ENCODE measurements around the gene SLC16A12. TPM values are rescaled to one million over a fixed set of nuclear protein-coding genes. Genes with fewer than 3 reads are reported as not detected.

The SLC16A12 gene
- polyA plus RNA-seq, 1 donor (not counting 4 experiments of a cell fraction or from before 2014, with no cell fraction given), result 0.10 TPM

- Histone ChIP-seq H4K20me1 (ENCODE audit: control insufficient read depth, extremely low read depth, insufficient read depth, low read length) (no peaks in the 10 kb centered on the region), H3K27me3 (ENCODE audit: control insufficient read depth, extremely low read depth, insufficient read depth, low read length) (no peaks in the 10 kb centered on the region), H3K9ac (ENCODE audit: control insufficient read depth, extremely low read depth, insufficient read depth, low read length) (no peak overlapping the region), H3K36me3 (ENCODE audit: control insufficient read depth in 2 of 2, extremely low read depth in 1 of 2, insufficient read depth in 2 of 2, low read length in 2 of 2) (no peaks in the 10 kb centered on the region), H3K9me3 (ENCODE audit: control insufficient read depth, low read depth, low read length) (no peaks in the 10 kb centered on the region), H3K4me3 (ENCODE audit: control insufficient read depth in 2 of 3, extremely low read depth in 1 of 3, insufficient read depth in 2 of 3, low read depth in 1 of 3, low read length in 3 of 3) (no peak overlapping the region), H3K27ac (ENCODE audit: control insufficient read depth, insufficient read depth, low read length) (no peak overlapping the region), H3K4me1 (ENCODE audit: control insufficient read depth, extremely low read depth, insufficient read depth, low read length) (peaks cover 17% of the 10 kb centered on the region), H3K9me1 (ENCODE audit: control insufficient read depth, extremely low read depth, insufficient read depth, low read length) (no peaks in the 10 kb centered on the region), H3K4me2 (ENCODE audit: control insufficient read depth, extremely low read depth, insufficient read depth, low read depth, low read length) (no peak overlapping the region), H2AFZ (ENCODE audit: control insufficient read depth, low read length) (no peak overlapping the region), H3K79me2 (ENCODE audit: control insufficient read depth, insufficient read depth, low read length) (no peaks in the 10 kb centered on the region)
- TF ChIP-seq CTCF (optimal IDR thresholded peaks at IDR 0.05 in 1 of 3, IDR thresholded peaks at IDR 0.05 in 1 of 3, conservative IDR thresholded peaks at IDR 0.05 in 1 of 3; ENCODE audit: extremely low read depth in 1 of 3, insufficient read depth in 2 of 3, low read length in 3 of 3) (no peak), EZH2 (IDR thresholded peaks at IDR 0.05; ENCODE audit: low read length) (no peak)
- FAIRE-seq (no peak), DNase-seq (ENCODE audit: low read depth, low spot score) (no peak)
- dilution Hi-C loops (cut with MboI; ENCODE audit: extremely low pct_ligation_motif_present, low sequenced_read_pairs), result no loop called here
These were observed 22.2 kb downstream of the SLC16A12 start for GRCh38 chr10:89513206-89513605.

- H3K36me3 ChIP-seq (ENCODE audit: control insufficient read depth in 2 of 2, extremely low read depth in 1 of 2, insufficient read depth in 2 of 2, low read length in 2 of 2), result no peaks in the 10 kb centered on the region
- TF ChIP-seq CTCF (optimal IDR thresholded peaks at IDR 0.05 in 1 of 3, IDR thresholded peaks at IDR 0.05 in 1 of 3, conservative IDR thresholded peaks at IDR 0.05 in 1 of 3; ENCODE audit: extremely low read depth in 1 of 3, insufficient read depth in 2 of 3, low read length in 3 of 3), result no peak
- no peak for TF ChIP-seq EZH2 (IDR thresholded peaks at IDR 0.05; ENCODE audit: low read length)
- no peak overlapping the region for H2AFZ ChIP-seq (ENCODE audit: control insufficient read depth, low read length)
- H3K4me2 ChIP-seq (ENCODE audit: control insufficient read depth, extremely low read depth, insufficient read depth, low read depth, low read length), result no peak overlapping the region
- no peaks in the 10 kb centered on the region for H3K9me3 ChIP-seq (ENCODE audit: control insufficient read depth, low read depth, low read length)
- no peak overlapping the region for H3K9ac ChIP-seq (ENCODE audit: control insufficient read depth, extremely low read depth, insufficient read depth, low read length)
- H4K20me1 ChIP-seq (ENCODE audit: control insufficient read depth, extremely low read depth, insufficient read depth, low read length), result no peaks in the 10 kb centered on the region
- dilution Hi-C loops (cut with MboI; ENCODE audit: extremely low pct_ligation_motif_present, low sequenced_read_pairs), result no loop called here
- no peak overlapping the region for H3K4me3 ChIP-seq (ENCODE audit: control insufficient read depth in 2 of 3, extremely low read depth in 1 of 3, insufficient read depth in 2 of 3, low read depth in 1 of 3, low read length in 3 of 3)
- H3K27me3 ChIP-seq (ENCODE audit: control insufficient read depth, extremely low read depth, insufficient read depth, low read length), result no peaks in the 10 kb centered on the region
- DNase-seq (ENCODE audit: low read depth, low spot score), result no peak
- no peaks in the 10 kb centered on the region for H3K9me1 ChIP-seq (ENCODE audit: control insufficient read depth, extremely low read depth, insufficient read depth, low read length)
- no peaks in the 10 kb centered on the region for H3K79me2 ChIP-seq (ENCODE audit: control insufficient read depth, insufficient read depth, low read length)
- no peak overlapping the region for H3K27ac ChIP-seq (ENCODE audit: control insufficient read depth, insufficient read depth, low read length)
- FAIRE-seq, result no peak
- H3K4me1 ChIP-seq (ENCODE audit: control insufficient read depth, extremely low read depth, insufficient read depth, low read length), result peaks cover 6% of the 10 kb centered on the region
These were observed 29.6 kb downstream of the SLC16A12 start for GRCh38 chr10:89505640-89506275.

Data from keratinocyte (primary cell).